ENCODE results near the gene TMEM150B.

DNA sequence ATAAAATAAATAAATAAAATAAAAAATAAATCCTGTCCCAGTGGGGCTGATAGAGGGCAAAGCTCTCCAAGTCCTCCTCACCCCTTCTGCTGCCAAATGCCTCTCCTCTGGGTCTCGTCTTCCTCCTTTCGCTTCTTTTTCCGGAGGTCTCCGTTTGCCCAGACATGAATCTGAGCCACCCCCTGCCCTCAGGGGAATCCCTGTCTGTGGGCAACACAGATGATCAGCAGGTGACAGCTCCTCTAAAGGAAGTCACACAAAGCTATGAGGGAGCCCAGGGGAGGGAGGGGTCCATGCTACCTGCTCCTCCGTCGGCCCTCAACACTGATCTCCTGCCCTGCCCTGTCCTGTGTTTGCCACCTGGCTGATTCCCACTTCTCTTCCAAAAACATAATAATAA lies 479 bp downstream of the TMEM150B start:
- TF ChIP-seq, protein P1, sequence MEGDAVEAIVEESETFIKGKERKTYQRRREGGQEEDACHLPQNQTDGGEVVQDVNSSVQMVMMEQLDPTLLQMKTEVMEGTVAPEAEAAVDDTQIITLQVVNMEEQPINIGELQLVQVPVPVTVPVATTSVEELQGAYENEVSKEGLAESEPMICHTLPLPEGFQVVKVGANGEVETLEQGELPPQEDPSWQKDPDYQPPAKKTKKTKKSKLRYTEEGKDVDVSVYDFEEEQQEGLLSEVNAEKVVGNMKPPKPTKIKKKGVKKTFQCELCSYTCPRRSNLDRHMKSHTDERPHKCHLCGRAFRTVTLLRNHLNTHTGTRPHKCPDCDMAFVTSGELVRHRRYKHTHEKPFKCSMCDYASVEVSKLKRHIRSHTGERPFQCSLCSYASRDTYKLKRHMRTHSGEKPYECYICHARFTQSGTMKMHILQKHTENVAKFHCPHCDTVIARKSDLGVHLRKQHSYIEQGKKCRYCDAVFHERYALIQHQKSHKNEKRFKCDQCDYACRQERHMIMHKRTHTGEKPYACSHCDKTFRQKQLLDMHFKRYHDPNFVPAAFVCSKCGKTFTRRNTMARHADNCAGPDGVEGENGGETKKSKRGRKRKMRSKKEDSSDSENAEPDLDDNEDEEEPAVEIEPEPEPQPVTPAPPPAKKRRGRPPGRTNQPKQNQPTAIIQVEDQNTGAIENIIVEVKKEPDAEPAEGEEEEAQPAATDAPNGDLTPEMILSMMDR (IDR thresholded peaks at IDR 0.05 in 8 of 11, conservative IDR thresholded peaks at IDR 0.05 in 3 of 11), result no peak
- no peak for TF ChIP-seq POLR2AphosphoS5 (IDR thresholded peaks at IDR 0.05)
- TF ChIP-seq POLR2A (IDR thresholded peaks at IDR 0.05), result no peak
